Smooth muscle cell (in vitro differentiated cells): Measurements from ENCODE around the gene ZDHHC22. TPM values are rescaled to one million over a fixed set of nuclear protein-coding genes. Genes with fewer than 3 reads are reported as not detected.

ENCODE experiments used
- DNase-seq: peaks from one replicate; lab custom pipeline; 2025; ENCODE audit not compliant: unreplicated experiment; lab: John Stamatoyannopoulos, UW
- H2AFZ ChIP-seq: fragments of 200-600 bp; sonication (generic); 2 replicates; pipeline ENCODE4 v1.6.0; 2016; ENCODE audit warnings: antibody characterized with exemption, low read depth, mild to moderate bottlenecking
- H3F3A ChIP-seq: fragments of 200-600 bp; sonication (generic); 2 replicates; pipeline ENCODE4 v1.6.0; 2017; ENCODE audit warnings: antibody characterized with exemption, low read depth
- H3K27ac ChIP-seq: fragments of 200-600 bp; sonication (generic); 2 replicates; pipeline ENCODE4 v1.5.1; 2016; ENCODE audit warnings: low read depth, mild to moderate bottlenecking
- H3K27me3 ChIP-seq: fragments of 200-600 bp; sonication (generic); 2 replicates; pipeline ENCODE4 v1.6.1; 2016; ENCODE audit warnings: low read depth, mild to moderate bottlenecking
- H3K36me3 ChIP-seq: fragments of 200-600 bp; sonication (generic); 2 replicates; pipeline ENCODE4 v1.5.1; 2016; ENCODE audit warnings: low read depth
- H3K4me1 ChIP-seq: fragments of 200-600 bp; sonication (generic); 2 replicates; pipeline ENCODE4 v1.5.1; 2016; ENCODE audit warnings: low read depth
- H3K4me2 ChIP-seq: fragments of 200-600 bp; sonication (generic); 2 replicates; pipeline ENCODE4 v1.6.0; 2016; ENCODE audit warnings: mild to moderate bottlenecking
- H3K4me3 ChIP-seq: fragments of 200-600 bp; sonication (generic); 2 replicates; pipeline ENCODE4 v1.5.1; 2016; ENCODE audit warnings: mild to moderate bottlenecking
- H3K79me2 ChIP-seq: fragments of 200-600 bp; sonication (generic); 2 replicates; pipeline ENCODE4 v1.6.0; 2016; ENCODE audit warnings: low read depth, mild to moderate bottlenecking
- H3K9ac ChIP-seq: fragments of 200-600 bp; sonication (generic); 2 replicates; pipeline ENCODE4 v1.6.0; 2016; ENCODE audit warnings: low read depth
- H3K9me3 ChIP-seq: fragments of 200-600 bp; sonication (generic); replicated peaks from 2 replicates; pipeline ENCODE4 v1.5.1; 2016; ENCODE audit warnings: low read depth
- H4K20me1 ChIP-seq: fragments of 200-600 bp; sonication (generic); 2 replicates; pipeline ENCODE4 v1.6.0; 2016; ENCODE audit warnings: low read depth
- CTCF ChIP-seq: fragments of 200-600 bp; sonication (generic); IDR thresholded peaks from 2 replicates; pipeline ENCODE4 v1.5.1; 2017; ENCODE audit warnings: borderline replicate concordance, mild to moderate bottlenecking, antibody characterized with exemption; ENCODE audit not compliant: insufficient read depth, poor library complexity, severe bottlenecking
- WGBS: methylation state at CpG from one replicate; pipeline ENCODE4 v1.1.7; 2016; ENCODE audit warnings: low lambda C conversion rate; 5-methylcytosine and 5-hydroxymethylcytosine counted together
- polyA plus RNA-seq: library from polyadenylated mRNA; unstranded; fragments of >200 nt; fragmentation: Nextera tagmentation; extraction: Ambion mirVana; gene quantifications from 2 replicates; pipeline ENCODE4 v1.2.1, GENCODE V29; 2016
- total RNA-seq: library from RNA; depleted of rRNA; stranded (reverse); fragments of >200 nt; gene quantifications from 2 replicates; pipeline ENCODE4 v1.2.3, GENCODE V29; 2014

Gene ZDHHC22
- total and polyA plus RNA-seq, 2 experiments from 2014 or later = not detected

- Histone ChIP-seq H3K79me2 (no peaks in the 10 kb centered on the region), H3K9ac (no peak overlapping the region), H2AFZ (no peak overlapping the region), H3K4me2 (peak overlapping the region; percentile 94), H3K36me3 (no peaks in the 10 kb centered on the region), H3F3A (no peaks in the 10 kb centered on the region), H3K4me3 (peak overlapping the region; percentile 50), H3K27ac (no peak overlapping the region), H4K20me1 (peaks cover 3% of the 10 kb centered on the region), H3K27me3 (peaks cover 92% of the 10 kb centered on the region), H3K4me1 (peaks cover 22% of the 10 kb centered on the region), H3K9me3 (no peaks in the 10 kb centered on the region)
- 7% methylated on average over 9 of the region's 9 CpGs for WGBS
- no peak for TF ChIP-seq CTCF
- DNase-seq = no peak
Observed at GRCh38 chr14:77142005-77142800, 612 bp upstream of the ZDHHC22 start.

- TF ChIP-seq CTCF = no peak
- Histone ChIP-seq H3K4me3 (peak overlapping the region; percentile 50), H3K4me2 (peak overlapping the region; percentile 94), H4K20me1 (peaks cover 3% of the 10 kb centered on the region), H3K27me3 (peaks cover 77% of the 10 kb centered on the region), H3K9ac (no peak overlapping the region), H3K79me2 (no peaks in the 10 kb centered on the region), H3F3A (no peaks in the 10 kb centered on the region), H3K36me3 (no peaks in the 10 kb centered on the region), H3K9me3 (no peaks in the 10 kb centered on the region), H3K27ac (no peak overlapping the region), H2AFZ (no peak overlapping the region), H3K4me1 (peaks cover 22% of the 10 kb centered on the region)
- no peak for DNase-seq
- WGBS = 2% methylated on average over 66 of the region's 67 CpGs
Observed at GRCh38 chr14:77140359-77141213, 1.0 kb downstream of the ZDHHC22 start.

GRCh38 chr14:77139540-77140358 lies 1.8 kb downstream of the ZDHHC22 start:
- peak overlapping the region; percentile 94 for H3K4me2 ChIP-seq
- TF ChIP-seq CTCF = peak; percentile 48

More at GRCh38 chr14:77139540-77140358, 1.8 kb downstream of the ZDHHC22 start:
- no peaks in the 10 kb centered on the region for H3K79me2 ChIP-seq
- no peaks in the 10 kb centered on the region for H3F3A ChIP-seq
- H3K4me1 ChIP-seq = peaks cover 22% of the 10 kb centered on the region
- no peak overlapping the region for H3K9ac ChIP-seq
- no peaks in the 10 kb centered on the region for H3K36me3 ChIP-seq
- H4K20me1 ChIP-seq = peaks cover 3% of the 10 kb centered on the region
- no peaks in the 10 kb centered on the region for H3K9me3 ChIP-seq
- peaks cover 69% of the 10 kb centered on the region for H3K27me3 ChIP-seq
- 11% methylated on average over 32 of the region's 52 CpGs for WGBS
- no peak overlapping the region for H3K27ac ChIP-seq
- no peak for DNase-seq
- no peak overlapping the region for H2AFZ ChIP-seq
- no peak overlapping the region for H3K4me3 ChIP-seq
